DOHH2 (cell line): ENCODE data around the gene CHPF2.
A peak's percentile ranks its signal among the peaks of the same experiment; 100 is the strongest.

Source experiments
- H3F3A ChIP-seq: fragments of 200-600 bp; sonication (generic), shearing (Covaris generic); 2 replicates; pipeline ENCODE4 v1.6.0; 2016; ENCODE audit warnings: antibody characterized with exemption, mild to moderate bottlenecking; ENCODE audit not compliant: control insufficient read depth, insufficient read depth
- H3K27ac ChIP-seq: fragments of 200-600 bp; sonication (generic); 2 replicates; pipeline ENCODE4 v1.5.1; 2014; ENCODE audit warnings: low read depth, mild to moderate bottlenecking, low read length, moderate library complexity
- H3K27me3 ChIP-seq: fragments of 200-600 bp; sonication (generic); 2 replicates; pipeline ENCODE4 v1.6.1; 2014; ENCODE audit warnings: mild to moderate bottlenecking, low read length, mixed read lengths; ENCODE audit not compliant: control insufficient read depth
- H3K36me3 ChIP-seq: fragments of 200-600 bp; sonication (generic); 2 replicates; pipeline ENCODE4 v1.6.1; 2014; ENCODE audit warnings: mild to moderate bottlenecking, low read length, moderate library complexity, mixed read lengths; ENCODE audit not compliant: control insufficient read depth
- H3K4me1 ChIP-seq: fragments of 200-600 bp; sonication (generic); 2 replicates; pipeline ENCODE4 v1.6.1; 2014; ENCODE audit warnings: mild to moderate bottlenecking, low read length, mixed read lengths; ENCODE audit not compliant: control insufficient read depth
- H3K4me2 ChIP-seq: fragments of 200-600 bp; sonication (generic); 2 replicates; pipeline ENCODE4 v1.6.0; 2014; ENCODE audit warnings: mild to moderate bottlenecking, low read length, moderate library complexity
- H3K4me3 ChIP-seq: fragments of 200-600 bp; sonication (generic); 2 replicates; pipeline ENCODE4 v1.5.1; 2014; ENCODE audit warnings: mild to moderate bottlenecking, low read length, mixed read lengths
- H3K79me2 ChIP-seq: fragments of 200-600 bp; sonication (generic); 2 replicates; pipeline ENCODE4 v1.6.1; 2014; ENCODE audit warnings: mild to moderate bottlenecking, low read length, mixed read lengths; ENCODE audit not compliant: control insufficient read depth
- H3K9me2 ChIP-seq: fragments of 200-600 bp; sonication (generic); replicated peaks from 2 replicates; pipeline ENCODE4 v1.6.1; 2014; ENCODE audit warnings: mild to moderate bottlenecking, low read length, mixed read lengths; ENCODE audit not compliant: control insufficient read depth
- H3K9me3 ChIP-seq: fragments of 200-600 bp; sonication (generic); 2 replicates; pipeline ENCODE4 v1.6.1; 2014; ENCODE audit warnings: antibody characterized with exemption, low read length, mixed read lengths; ENCODE audit not compliant: control insufficient read depth, insufficient read depth
- H4K20me1 ChIP-seq: fragments of 200-600 bp; sonication (generic); 2 replicates; pipeline ENCODE4 v1.6.0; 2014; ENCODE audit warnings: low read depth, mild to moderate bottlenecking, antibody characterized with exemption, low read length, moderate library complexity; ENCODE audit not compliant: control insufficient read depth, insufficient read depth
- EZH2phosphoT487 ChIP-seq: fragments of 200-600 bp; sonication (generic); IDR thresholded peaks from 2 replicates; pipeline ENCODE4 v1.6.1; 2017; ENCODE audit warnings: borderline replicate concordance, mild to moderate bottlenecking, antibody characterized with exemption, low read length, moderate library complexity, mixed read lengths
- TF ChIP-seq, protein P1 (sequence below): fragments of 200-600 bp; sonication (generic); IDR thresholded peaks from one replicate; pipeline ENCODE4 v1.5.1; 2014; ENCODE audit warnings: antibody characterized with exemption, mild to moderate bottlenecking, low read depth, low read length; ENCODE audit not compliant: poor library complexity, severe bottlenecking

CHPF2 gene

DNA sequence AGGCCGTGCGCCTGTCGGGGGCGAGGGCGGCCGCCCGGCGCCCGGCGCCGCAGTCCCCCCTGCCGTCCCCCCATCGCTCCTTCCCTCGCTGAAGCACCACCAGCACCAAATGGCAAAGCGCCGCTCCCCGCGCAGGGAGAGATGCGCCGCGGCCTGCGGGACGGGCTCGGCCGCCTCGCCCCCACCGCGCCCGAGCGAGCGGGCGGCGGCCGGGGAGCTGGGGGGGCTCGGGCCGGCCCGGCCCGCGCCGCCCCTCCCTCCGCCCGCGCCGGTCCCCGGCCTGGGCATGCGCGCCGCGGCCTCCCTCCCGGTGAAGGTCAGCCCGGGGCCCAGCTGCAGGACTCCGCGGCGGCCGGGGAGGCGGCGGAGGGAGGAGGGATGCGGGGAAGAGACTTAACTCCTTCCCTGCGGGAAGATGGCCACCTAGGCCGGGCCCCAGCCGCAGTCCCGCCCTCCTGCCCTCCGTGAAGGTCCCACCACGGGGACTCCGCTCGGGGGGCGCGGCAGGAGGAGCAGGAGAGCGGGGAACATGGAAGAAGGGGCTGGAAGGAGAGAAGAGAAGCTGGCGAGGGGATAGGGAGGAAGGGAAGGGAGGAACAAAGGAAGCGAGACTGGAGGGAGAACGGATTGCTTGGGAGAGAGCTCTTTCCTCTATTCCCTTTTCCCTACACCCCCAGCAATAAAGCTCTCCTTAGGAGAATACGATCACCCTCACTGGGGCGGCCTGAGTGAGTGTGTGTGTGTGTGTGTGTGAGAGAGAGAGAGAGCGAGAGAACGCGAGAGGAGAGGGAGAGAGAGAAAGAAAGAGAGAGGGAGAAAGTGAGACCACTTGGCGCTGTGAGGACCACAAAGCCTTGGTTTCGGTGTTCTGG is 19.6 kb downstream of the CHPF2 start:
- no peaks in the 10 kb centered on the region for H3K9me3 ChIP-seq
- no peak overlapping the region for H3K27ac ChIP-seq
- H3F3A ChIP-seq: no peaks in the 10 kb centered on the region
- H3K27me3 ChIP-seq: peaks cover 78% of the 10 kb centered on the region
- H4K20me1 ChIP-seq: peaks cover 5% of the 10 kb centered on the region; the same call in 1 of the 2 replicates
- H3K4me1 ChIP-seq: peaks cover 17% of the 10 kb centered on the region
- no peaks in the 10 kb centered on the region for H3K79me2 ChIP-seq
- H3K4me2 ChIP-seq: peak overlapping the region; percentile 36
- peak overlapping the region; percentile 3; the same call in 1 of the 2 replicates for H3K4me3 ChIP-seq
- TF ChIP-seq, protein P1, sequence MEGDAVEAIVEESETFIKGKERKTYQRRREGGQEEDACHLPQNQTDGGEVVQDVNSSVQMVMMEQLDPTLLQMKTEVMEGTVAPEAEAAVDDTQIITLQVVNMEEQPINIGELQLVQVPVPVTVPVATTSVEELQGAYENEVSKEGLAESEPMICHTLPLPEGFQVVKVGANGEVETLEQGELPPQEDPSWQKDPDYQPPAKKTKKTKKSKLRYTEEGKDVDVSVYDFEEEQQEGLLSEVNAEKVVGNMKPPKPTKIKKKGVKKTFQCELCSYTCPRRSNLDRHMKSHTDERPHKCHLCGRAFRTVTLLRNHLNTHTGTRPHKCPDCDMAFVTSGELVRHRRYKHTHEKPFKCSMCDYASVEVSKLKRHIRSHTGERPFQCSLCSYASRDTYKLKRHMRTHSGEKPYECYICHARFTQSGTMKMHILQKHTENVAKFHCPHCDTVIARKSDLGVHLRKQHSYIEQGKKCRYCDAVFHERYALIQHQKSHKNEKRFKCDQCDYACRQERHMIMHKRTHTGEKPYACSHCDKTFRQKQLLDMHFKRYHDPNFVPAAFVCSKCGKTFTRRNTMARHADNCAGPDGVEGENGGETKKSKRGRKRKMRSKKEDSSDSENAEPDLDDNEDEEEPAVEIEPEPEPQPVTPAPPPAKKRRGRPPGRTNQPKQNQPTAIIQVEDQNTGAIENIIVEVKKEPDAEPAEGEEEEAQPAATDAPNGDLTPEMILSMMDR: no peak
- no peak for TF ChIP-seq EZH2phosphoT487
- no peaks in the 10 kb centered on the region for H3K36me3 ChIP-seq
- no peaks in the 10 kb centered on the region for H3K9me2 ChIP-seq

- Histone ChIP-seq H3K9me2 (no peaks in the 10 kb centered on the region), H3K36me3 (no peaks in the 10 kb centered on the region), H3K4me2 (no peak overlapping the region), H3K4me1 (peaks cover 17% of the 10 kb centered on the region), H3K9me3 (no peaks in the 10 kb centered on the region), H3F3A (no peaks in the 10 kb centered on the region), H3K27ac (no peak overlapping the region), H4K20me1 (0 out of 2 replicates have a peak, but pooled peaks cover 3% of the 10 kb centered on the region), H3K4me3 (no peak overlapping the region), H3K79me2 (no peaks in the 10 kb centered on the region), H3K27me3 (peaks cover 75% of the 10 kb centered on the region)
- TF ChIP-seq EZH2phosphoT487: no peak
- TF ChIP-seq, protein P1: no peak
These were observed 20.2 kb downstream of the CHPF2 start for GRCh38 chr7:151252561-151252835.

DNA sequence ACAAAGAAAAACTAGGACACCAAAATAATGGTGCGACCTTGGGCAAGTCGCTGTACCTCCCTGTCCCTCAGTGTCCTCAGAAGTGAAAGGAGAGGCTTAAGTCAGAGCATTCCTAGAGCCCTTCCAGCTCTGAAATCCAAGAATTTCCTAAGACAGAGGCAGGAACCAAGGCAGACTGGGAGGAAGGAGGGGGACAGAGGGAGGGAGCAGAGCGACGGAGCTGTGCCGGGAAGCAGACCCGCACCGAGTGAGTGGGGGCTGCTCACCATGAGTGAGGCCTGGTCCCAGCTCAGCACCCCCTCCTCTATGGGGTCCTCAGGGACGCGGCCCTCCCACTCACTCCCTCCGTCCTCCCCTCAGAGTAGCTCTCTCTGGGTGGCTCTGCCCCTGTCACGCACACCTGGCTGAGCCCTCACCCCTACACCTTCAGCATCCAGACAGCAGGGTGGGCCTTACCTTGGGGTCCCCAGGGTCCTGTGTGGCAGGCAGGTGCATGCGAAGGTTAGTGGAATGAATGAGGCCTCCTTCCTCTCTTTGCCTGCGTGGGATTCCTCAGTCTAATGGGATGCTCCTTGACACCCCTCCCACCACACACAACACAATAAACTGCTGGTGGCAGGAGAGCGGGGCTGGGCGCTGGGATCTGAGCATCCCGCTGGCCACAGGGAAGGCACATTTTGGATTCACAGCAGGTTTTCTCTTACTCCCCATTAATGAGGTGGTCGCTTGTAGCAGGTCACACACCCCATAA is 20.9 kb downstream of the CHPF2 start:
- Histone ChIP-seq H3K4me3 (no peak overlapping the region), H3F3A (no peaks in the 10 kb centered on the region)

More for the DNA sequence above, 20.9 kb downstream of the CHPF2 start:
- Histone ChIP-seq H3K9me2 (no peaks in the 10 kb centered on the region), H3K36me3 (no peaks in the 10 kb centered on the region), H3K27me3 (peaks cover 72% of the 10 kb centered on the region), H3K9me3 (no peaks in the 10 kb centered on the region), H3K4me2 (no peak overlapping the region), H4K20me1 (0 out of 2 replicates have a peak, but pooled peaks cover under 1% of the 10 kb centered on the region), H3K27ac (no peak overlapping the region), H3K4me1 (peaks cover 15% of the 10 kb centered on the region), H3K79me2 (no peaks in the 10 kb centered on the region)
- TF ChIP-seq, protein P1: no peak
- TF ChIP-seq EZH2phosphoT487: no peak
